HG03066 (cell line): Measurements from ENCODE around the gene MYRF.

Source experiments
- ATAC-seq: cut with Tn5 transposase; IDR thresholded peaks from one replicate; pipeline ENCODE4 v1.9.1; 2021; ENCODE audit warnings: low read depth; ENCODE audit not compliant: unreplicated experiment

The MYRF gene

GRCh38 chr11:61737636-61738386, 14.6 kb upstream of the MYRF start:
- no peak for ATAC-seq

DNA sequence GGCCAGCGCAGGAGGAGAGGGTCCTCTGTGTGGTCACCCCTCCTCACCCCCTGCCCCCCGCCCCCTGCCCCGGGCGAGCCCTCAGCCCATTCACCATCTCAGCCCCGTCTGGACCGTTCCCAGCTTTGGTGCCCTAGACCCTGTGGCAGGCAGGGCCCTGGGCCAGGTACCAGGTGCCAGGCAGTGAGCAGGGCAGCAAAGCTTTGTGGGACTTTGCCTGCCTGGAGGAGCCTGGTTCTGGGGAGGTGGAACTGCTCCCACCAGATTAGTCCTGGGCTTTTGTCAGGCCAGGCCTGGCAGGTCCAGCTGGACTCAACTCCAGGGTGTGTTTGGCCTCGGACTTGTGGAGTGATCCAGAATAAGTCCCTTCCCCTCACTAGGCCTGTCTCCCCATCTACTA, 13.7 kb upstream of the MYRF start:
- ATAC-seq: no peak

DNA sequence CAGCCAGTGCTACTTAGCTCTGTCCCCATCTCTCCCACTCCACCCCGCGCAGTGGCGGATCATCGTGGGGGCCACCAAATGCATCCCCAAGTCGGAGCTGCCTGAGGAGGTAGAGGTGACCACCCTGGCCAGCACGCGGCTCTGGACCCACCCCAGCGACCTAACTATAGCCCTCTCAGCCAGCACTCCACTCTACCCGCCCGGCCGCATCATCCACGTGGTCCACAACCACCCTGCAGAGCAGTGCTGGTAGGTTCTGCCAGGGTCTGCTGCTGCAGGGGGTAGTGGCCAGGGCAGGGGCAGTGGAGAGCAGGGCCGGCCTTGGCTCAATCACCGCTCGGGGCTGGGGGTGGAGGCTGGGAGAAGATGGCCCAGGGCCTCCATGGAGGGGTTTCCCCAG, 13.0 kb upstream of the MYRF start:
- ATAC-seq: no peak

DNA sequence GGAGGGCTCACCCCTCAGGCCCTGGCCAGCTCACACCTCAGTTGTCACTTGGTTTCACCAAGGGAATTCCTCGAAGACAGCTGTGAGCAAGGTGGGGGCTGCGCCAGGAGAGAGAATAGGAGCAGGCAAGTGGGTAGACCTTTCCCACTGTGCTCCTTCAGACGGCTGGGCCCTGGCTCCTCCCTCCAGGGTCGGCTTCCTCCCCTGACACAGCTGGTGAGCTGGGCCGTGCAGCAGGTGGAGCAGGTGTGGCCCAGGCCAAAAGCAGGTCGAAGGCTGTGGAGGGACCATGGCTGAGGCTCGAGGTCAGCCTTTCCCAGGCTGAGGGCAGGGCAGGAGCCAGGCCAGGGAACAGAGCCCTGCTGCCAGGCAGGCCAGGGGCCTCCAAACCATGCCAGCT, 12.5 kb upstream of the MYRF start:
- no peak for ATAC-seq

GRCh38 chr11:61742391-61742790, 10.0 kb upstream of the MYRF start:
- ATAC-seq: no peak

DNA sequence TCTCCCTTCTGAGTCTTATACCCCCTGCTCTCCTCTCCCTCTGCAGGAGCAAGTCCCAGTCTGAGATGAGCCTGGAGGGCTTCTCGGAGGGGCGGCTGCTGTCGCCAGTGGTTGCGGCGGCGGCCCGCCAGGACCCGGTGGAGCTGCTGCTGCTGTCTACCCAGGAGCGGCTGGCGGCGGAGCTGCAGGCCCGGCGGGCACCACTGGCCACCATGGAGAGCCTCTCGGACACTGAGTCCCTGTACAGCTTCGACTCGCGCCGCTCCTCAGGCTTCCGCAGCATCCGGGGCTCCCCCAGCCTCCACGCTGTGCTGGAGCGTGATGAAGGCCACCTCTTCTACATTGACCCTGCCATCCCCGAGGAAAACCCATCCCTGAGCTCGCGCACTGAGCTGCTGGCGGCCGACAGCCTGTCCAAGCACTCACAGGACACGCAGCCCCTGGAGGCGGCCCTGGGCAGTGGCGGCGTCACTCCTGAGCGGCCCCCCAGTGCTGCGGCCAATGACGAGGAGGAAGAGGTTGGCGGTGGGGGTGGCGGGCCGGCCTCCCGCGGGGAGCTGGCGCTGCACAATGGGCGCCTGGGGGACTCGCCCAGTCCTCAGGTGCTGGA, 8.8 kb upstream of the MYRF start:
- no peak for ATAC-seq

GRCh38 chr11:61744181-61744580, 8.3 kb upstream of the MYRF start:
- ATAC-seq: no peak

GRCh38 chr11:61744609-61745156, 7.8 kb upstream of the MYRF start:
- no peak for ATAC-seq

GRCh38 chr11:61745781-61746441, 6.5 kb upstream of the MYRF start:
- no peak for ATAC-seq

- ATAC-seq: no peak
Observed at GRCh38 chr11:61746442-61747191, 5.8 kb upstream of the MYRF start.

DNA sequence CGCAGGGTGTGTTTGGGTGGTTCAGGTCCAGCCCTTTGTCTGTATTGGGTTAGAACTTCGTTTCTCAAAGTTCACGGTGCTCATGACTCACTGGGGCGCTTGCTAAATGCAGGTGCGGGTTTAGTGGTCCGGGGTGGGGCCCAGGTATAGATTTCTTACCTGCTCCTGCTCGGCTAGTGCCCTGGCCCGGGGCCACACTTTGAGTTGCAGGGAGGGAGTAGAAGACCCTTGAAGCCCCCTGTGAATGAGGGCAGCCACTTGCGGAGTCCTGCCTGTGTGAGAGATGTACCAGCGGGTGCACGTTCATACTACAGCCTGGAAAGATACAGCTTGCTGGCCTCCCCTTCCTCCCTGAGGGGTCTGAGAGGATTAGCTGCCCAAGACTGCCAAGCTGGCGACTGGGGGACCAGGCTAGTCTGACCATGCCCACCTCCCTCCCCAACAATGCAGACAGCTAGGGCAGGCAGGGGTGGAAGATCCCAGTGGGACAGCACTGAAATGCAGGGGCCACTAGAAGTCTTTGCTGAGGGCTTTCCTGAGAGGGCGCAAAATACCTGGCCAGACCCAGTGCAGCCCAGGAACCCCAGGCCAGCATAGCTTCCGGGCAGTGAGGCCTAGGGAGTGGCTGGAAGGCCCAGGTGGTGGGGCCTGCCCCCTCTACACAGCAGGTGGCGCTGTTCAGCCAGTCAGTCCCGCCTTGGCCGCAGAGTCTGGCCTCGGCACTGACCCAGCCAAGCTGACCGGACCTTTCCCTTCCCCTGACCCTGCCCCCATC, 5.1 kb upstream of the MYRF start:
- ATAC-seq: no peak

DNA sequence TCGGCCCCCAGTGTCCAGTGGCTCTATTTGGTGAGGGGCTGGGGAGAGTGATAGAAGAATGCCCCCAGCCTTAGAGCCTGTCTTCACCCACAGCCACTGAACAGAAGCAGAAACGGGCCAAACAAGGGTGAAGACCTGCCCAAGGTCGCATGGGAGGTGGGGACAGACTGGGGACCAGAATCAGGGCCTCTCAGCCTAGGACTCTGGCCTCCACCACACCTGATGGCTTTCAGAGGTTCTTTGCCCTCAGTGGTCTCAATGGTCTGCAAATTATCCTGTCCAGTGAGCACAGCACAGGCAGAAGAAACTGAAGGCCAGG, 4.5 kb upstream of the MYRF start:
- no peak for ATAC-seq

DNA sequence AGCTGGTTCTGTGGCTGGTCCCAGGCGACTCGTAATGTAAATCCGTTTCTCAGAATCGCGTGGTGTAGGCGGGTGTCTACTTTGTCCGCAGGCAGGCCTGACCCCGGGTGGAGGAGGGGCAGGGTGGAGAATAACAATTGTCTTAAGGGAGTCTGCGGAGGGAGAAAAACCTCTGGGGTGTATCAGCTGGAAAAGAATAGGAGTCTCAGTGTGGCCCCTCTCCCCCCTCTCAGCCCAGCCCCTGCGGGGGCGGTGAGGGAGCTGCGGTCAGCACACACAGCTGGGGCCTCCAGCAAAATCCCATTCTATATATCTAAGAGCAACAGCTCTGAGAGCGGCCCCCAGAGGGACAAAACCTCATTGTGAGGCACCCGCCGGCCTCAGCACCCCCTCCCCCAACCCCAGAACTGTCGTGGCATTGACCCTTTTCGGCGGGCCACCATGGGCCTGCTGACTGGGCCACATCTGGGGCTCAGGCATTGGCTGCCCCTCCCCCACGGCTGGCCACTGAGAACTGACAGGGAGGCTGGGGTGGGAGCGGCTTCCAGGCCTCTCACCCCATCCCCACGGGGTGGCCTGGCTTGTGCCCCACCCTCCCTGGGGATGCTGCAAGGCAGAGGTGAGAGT, 2.7 kb upstream of the MYRF start:
- no peak for ATAC-seq

- ATAC-seq: no peak
Observed at GRCh38 chr11:61750631-61751273, 1.7 kb upstream of the MYRF start.

GRCh38 chr11:61751384-61751783, 1.1 kb upstream of the MYRF start:
- ATAC-seq: no peak

- no peak for ATAC-seq
Observed at GRCh38 chr11:61752925-61753521, 587 bp downstream of the MYRF start.

DNA sequence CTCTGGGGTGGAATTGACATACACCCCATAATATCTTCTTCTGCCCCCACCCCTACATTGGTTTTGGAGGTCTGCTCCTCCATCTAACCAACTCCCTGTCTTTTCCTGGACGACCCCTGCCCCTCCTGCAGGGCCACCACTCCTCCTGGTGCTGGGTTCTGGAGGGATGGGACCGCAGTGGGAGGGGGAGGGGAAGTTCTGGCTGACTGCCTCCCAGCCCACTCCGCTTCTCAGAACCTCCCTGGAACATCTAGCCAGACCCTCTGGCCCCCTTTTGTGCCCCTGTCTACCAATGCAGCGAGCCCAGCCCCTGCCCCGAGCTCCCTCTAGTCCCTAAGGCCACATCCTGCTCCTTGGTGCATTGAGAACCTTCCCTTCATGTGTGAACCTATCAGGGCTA, 1.2 kb downstream of the MYRF start:
- ATAC-seq: no peak

DNA sequence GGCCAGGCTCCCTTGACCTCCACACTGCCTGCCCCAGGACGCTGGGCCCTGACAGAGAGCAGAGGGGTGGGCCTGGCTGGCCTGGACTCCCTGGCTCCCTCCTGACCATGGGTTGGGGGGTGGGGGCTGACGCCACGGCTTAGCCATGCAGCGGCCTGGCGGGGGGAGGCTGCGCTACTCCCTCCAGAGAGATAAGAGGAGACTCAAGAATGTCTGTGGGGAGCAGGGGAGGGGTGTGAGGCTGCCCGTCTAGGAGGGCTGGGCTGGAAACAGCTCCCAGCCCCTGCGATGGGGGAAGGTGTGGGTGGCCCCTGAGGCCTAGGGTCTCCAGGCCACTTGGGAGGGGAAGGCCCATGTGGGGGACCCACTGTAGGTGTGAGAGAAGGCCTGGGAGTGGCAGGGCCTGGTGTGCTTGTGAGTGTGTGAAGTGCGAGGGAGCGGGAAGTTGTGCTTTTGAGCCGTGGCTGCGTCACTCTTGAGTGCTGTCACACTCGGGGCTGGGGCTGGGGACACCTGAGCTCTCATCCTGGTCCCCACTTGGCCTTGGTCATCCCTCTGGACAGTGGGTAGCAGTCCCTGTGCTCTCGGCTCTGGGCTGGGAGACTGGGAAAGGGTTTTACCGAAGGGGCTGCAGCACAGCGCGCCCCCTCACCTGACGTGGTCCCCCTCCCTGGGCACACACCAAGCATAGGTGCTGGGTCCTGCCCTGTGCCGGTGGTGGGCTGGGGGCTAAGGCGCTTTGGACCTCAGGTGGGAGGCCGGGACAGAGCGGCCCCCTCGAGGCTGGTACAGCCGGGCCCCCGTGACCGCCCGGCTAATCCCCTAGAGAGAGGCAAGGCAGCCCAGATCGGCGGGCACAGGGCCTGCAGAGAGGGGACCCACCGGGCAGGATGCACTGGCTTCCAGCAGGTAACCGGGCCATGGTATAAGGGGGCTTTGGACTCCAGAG, 2.4 kb downstream of the MYRF start:
- ATAC-seq: no peak
